GM12872 (cell line): ENCODE results near the gene FRMD4B.

ENCODE experiments used
- TF ChIP-seq, protein P1 (sequence below): IDR thresholded peaks from 3 replicates; pipeline ENCODE4 v1.5.1; 2011; ENCODE audit warnings: low read depth, mild to moderate bottlenecking, low read length, moderate library complexity; ENCODE audit not compliant: insufficient read depth

The FRMD4B gene

GRCh38 chr3:69193749-69194148, 192.1 kb downstream of the FRMD4B start:
- TF ChIP-seq, protein P1, sequence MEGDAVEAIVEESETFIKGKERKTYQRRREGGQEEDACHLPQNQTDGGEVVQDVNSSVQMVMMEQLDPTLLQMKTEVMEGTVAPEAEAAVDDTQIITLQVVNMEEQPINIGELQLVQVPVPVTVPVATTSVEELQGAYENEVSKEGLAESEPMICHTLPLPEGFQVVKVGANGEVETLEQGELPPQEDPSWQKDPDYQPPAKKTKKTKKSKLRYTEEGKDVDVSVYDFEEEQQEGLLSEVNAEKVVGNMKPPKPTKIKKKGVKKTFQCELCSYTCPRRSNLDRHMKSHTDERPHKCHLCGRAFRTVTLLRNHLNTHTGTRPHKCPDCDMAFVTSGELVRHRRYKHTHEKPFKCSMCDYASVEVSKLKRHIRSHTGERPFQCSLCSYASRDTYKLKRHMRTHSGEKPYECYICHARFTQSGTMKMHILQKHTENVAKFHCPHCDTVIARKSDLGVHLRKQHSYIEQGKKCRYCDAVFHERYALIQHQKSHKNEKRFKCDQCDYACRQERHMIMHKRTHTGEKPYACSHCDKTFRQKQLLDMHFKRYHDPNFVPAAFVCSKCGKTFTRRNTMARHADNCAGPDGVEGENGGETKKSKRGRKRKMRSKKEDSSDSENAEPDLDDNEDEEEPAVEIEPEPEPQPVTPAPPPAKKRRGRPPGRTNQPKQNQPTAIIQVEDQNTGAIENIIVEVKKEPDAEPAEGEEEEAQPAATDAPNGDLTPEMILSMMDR, result no peak

GRCh38 chr3:69191516-69191915, 194.4 kb downstream of the FRMD4B start:
- TF ChIP-seq, protein P1, result no peak

DNA sequence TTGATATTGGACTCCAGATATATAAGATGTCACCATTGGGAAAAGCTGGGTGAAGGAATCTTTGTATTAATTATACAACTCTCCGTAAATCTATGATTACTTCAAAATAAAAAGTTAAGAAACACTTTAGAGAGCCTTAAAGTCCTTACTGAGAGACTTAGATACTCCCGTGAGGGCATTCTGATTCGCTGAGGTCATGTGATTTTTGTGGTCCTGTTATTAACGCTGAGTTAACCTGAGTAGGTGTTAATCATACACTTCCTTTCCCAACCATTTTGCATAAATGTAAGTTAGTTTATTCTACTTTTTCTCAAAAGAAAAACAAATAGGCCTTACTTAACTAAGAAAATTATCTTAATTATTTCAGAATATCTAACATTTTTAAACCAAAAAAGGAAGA, 196.4 kb downstream of the FRMD4B start:
- TF ChIP-seq, protein P1, result no peak

DNA sequence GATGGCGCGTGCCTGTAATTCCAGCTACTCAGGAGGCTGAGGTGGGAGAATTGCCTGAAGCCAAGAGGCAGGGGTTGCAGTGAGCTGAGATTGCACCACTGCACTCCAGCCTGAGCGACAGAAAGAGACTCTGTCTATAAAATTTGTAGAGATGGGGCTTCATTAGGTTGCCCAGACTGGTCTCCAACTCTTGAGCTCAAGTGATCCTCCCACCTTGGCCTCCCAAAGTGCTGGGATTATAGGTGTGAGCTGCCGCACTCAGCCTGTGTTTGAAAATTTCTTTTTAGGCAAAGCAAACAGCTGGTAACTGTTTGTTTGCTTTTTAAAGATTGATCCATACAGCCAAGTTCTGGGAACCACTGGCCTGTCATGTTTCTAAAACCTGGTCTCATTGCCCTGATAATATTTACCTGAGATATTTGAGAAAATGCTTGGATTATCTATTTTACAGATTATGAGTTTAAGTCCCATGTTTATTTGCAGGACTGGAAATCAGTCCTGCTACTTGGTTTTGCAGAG, 199.3 kb downstream of the FRMD4B start:
- TF ChIP-seq, protein P1, result no peak

- TF ChIP-seq, protein P1, result no peak
These were observed 203.1 kb downstream of the FRMD4B start for GRCh38 chr3:69182588-69183316.

- TF ChIP-seq, protein P1, result no peak
These were observed 204.2 kb downstream of the FRMD4B start for GRCh38 chr3:69181592-69182211.

GRCh38 chr3:69180869-69181591, 204.9 kb downstream of the FRMD4B start:
- TF ChIP-seq, protein P1, result no peak
